ENCODE results near the gene ITGA8. TPM values are rescaled to one million over a fixed set of nuclear protein-coding genes. Genes with fewer than 3 reads are reported as not detected.

ITGA8 gene
- polyA plus RNA-seq, 1 experiment = 0.25 TPM

DNA sequence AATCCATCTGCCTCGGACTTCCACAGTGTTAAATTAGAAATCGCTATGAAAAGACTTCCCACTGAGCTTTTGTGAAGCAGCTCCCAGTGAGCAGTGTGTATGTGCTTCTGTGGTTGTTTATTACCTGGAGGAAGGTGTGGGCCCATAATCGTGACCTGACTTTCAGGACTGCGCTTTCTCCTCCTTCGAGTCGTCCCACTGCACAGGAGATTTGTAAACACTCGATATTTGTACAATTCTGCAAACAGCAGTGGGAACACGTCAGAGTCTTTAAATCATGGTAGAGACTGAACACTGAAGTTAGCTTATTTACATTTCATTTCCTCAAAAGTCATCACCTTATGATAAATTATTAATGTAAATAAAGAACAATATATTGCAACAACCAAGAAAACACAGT, 171.4 kb downstream of the ITGA8 start:
- no peaks in the 10 kb centered on the region for H3K27me3 ChIP-seq (ENCODE audit: control insufficient read depth, insufficient read depth, low read length)
- CTCF ChIA-PET = interaction anchor here (0.5 kb wide), 1 partner anchor 71 kb away, joined by 6 read pairs; no protein-coding TSS in a partner anchor
- no peak for DNase-seq (ENCODE audit: low read depth, low spot score)
- no peaks in the 10 kb centered on the region for H3K9me3 ChIP-seq (ENCODE audit: control insufficient read depth, insufficient read depth, low read length)
- no peak overlapping the region for H3K4me3 ChIP-seq (ENCODE audit: low read depth, low read length)
- POLR2A ChIA-PET = no interaction called here
- H3K27ac ChIP-seq (ENCODE audit: low read depth, low read length) = no peak overlapping the region
- TF ChIP-seq, protein P1, sequence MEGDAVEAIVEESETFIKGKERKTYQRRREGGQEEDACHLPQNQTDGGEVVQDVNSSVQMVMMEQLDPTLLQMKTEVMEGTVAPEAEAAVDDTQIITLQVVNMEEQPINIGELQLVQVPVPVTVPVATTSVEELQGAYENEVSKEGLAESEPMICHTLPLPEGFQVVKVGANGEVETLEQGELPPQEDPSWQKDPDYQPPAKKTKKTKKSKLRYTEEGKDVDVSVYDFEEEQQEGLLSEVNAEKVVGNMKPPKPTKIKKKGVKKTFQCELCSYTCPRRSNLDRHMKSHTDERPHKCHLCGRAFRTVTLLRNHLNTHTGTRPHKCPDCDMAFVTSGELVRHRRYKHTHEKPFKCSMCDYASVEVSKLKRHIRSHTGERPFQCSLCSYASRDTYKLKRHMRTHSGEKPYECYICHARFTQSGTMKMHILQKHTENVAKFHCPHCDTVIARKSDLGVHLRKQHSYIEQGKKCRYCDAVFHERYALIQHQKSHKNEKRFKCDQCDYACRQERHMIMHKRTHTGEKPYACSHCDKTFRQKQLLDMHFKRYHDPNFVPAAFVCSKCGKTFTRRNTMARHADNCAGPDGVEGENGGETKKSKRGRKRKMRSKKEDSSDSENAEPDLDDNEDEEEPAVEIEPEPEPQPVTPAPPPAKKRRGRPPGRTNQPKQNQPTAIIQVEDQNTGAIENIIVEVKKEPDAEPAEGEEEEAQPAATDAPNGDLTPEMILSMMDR (IDR thresholded peaks at IDR 0.05; ENCODE audit: low read depth, low read length) = no peak

DNA sequence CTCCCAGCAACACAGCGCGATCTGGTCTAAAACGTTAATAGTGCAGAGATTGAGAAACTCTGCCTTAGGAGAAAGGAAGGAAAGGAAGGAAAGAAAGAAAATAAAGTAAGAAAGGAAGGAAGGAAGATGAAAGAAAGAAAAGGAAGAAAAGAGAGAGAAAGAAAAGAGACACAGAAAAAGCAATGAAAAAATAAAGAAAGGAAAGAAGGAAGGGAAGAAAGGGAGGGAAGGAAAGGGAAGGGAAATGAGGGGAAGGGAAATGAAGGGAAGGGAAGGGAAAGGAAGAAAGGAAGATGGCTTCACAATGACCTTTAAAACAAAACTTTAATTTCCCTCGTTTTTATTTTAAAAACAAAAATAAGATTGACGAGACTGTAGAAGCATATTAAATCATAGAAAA, 173.1 kb downstream of the ITGA8 start:
- TF ChIP-seq, protein P1 (IDR thresholded peaks at IDR 0.05; ENCODE audit: low read depth, low read length) = no peak
- no peak overlapping the region for H3K4me3 ChIP-seq (ENCODE audit: low read depth, low read length)
- H3K9me3 ChIP-seq (ENCODE audit: control insufficient read depth, insufficient read depth, low read length) = no peaks in the 10 kb centered on the region
- no peaks in the 10 kb centered on the region for H3K27me3 ChIP-seq (ENCODE audit: control insufficient read depth, insufficient read depth, low read length)
- DNase-seq (ENCODE audit: low read depth, low spot score) = no peak
- ChIA-PET POLR2A (no interaction called here), CTCF (no interaction called here)
- no peak overlapping the region for H3K27ac ChIP-seq (ENCODE audit: low read depth, low read length)

DNA sequence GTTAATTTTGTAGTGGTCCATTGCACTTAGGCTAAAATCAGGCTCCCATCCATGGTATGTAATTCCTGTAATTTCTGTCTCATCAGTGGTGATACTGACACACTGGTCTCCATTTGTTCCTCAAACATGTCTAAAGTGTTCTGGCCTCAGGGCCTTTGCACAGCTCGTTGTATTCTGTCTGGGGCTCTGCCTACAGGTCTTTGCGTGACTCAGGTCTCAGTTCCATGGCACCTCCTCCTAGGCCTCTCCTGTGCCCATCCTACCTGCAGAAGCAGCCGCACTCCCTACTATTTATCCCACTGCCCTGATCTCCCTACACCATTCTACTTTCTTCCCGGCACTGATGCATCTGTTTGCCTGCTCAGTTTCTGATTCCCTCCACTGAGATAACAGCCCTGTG, 173.8 kb downstream of the ITGA8 start:
- H3K27me3 ChIP-seq (ENCODE audit: control insufficient read depth, insufficient read depth, low read length) = no peaks in the 10 kb centered on the region
- no peaks in the 10 kb centered on the region for H3K9me3 ChIP-seq (ENCODE audit: control insufficient read depth, insufficient read depth, low read length)
- CTCF ChIA-PET = no interaction called here
- TF ChIP-seq, protein P1 (IDR thresholded peaks at IDR 0.05; ENCODE audit: low read depth, low read length) = no peak
- no peak overlapping the region for H3K4me3 ChIP-seq (ENCODE audit: low read depth, low read length)
- no peak for DNase-seq (ENCODE audit: low read depth, low spot score)
- no peak overlapping the region for H3K27ac ChIP-seq (ENCODE audit: low read depth, low read length)
- POLR2A ChIA-PET = no interaction called here

DNA sequence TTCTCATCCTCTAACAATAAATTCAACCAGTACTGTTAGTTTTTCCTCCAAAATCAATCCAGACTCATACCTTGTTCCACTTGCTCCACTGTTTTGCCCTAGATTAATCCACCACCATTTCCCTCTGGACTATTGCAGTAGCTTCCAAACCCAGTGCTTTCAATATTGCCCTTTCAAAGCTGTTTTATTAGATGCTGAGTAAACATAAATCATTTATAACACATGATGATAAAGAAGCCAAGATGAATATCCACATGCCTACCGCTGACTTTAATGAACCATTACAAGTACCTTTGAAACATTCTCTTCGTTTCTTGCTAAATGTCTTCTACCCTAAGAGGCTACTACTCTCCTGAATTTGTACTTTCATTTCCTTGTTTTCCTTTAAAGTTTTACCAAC, 174.5 kb downstream of the ITGA8 start:
- H3K27me3 ChIP-seq (ENCODE audit: control insufficient read depth, insufficient read depth, low read length) = no peaks in the 10 kb centered on the region
- ChIA-PET POLR2A (no interaction called here), CTCF (no interaction called here)

DNA sequence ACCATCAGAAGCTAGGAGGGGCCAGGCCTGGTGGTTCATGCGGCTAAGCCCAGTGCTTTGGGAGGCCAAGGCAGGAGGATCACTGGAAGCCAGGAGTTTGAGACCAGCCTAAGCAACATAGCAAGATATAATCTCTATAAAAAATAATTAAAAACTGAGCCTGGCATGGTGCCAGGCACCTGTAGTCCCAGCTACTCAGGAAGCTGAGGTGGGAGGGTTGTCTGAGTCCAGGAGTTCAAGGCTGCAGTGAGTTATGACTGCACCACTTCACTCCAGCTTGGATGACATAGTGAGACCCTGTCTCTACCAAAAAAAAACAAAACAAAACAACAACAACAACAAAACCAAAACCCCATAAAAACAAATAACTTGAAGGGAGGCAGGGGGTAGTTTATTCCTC, 175.7 kb downstream of the ITGA8 start:
- DNase-seq (ENCODE audit: low read depth, low spot score) = no peak
- POLR2A ChIA-PET = no interaction called here
- no peaks in the 10 kb centered on the region for H3K9me3 ChIP-seq (ENCODE audit: control insufficient read depth, insufficient read depth, low read length)
- H3K27ac ChIP-seq (ENCODE audit: low read depth, low read length) = no peak overlapping the region
- no peaks in the 10 kb centered on the region for H3K27me3 ChIP-seq (ENCODE audit: control insufficient read depth, insufficient read depth, low read length)
- TF ChIP-seq, protein P1 (IDR thresholded peaks at IDR 0.05; ENCODE audit: low read depth, low read length) = no peak
- CTCF ChIA-PET = no interaction called here
- no peak overlapping the region for H3K4me3 ChIP-seq (ENCODE audit: low read depth, low read length)

More for the DNA sequence above, 174.5 kb downstream of the ITGA8 start:
- Histone ChIP-seq H3K27ac (ENCODE audit: low read depth, low read length) (no peak overlapping the region), H3K4me3 (ENCODE audit: low read depth, low read length) (no peak overlapping the region), H3K9me3 (ENCODE audit: control insufficient read depth, insufficient read depth, low read length) (no peaks in the 10 kb centered on the region)
- DNase-seq (ENCODE audit: low read depth, low spot score) = no peak
- TF ChIP-seq, protein P1 (IDR thresholded peaks at IDR 0.05; ENCODE audit: low read depth, low read length) = no peak

All from AG04450 (cell line).